ENCODE data around the gene RRP36. TPM values are rescaled to one million over a fixed set of nuclear protein-coding genes. Genes with fewer than 3 reads are reported as not detected.

The RRP36 gene, protein sequence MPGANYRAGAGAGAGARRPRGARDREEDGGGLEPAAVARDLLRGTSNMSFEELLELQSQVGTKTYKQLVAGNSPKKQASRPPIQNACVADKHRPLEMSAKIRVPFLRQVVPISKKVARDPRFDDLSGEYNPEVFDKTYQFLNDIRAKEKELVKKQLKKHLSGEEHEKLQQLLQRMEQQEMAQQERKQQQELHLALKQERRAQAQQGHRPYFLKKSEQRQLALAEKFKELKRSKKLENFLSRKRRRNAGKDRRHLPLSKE
- 79.1 and 98.6 TPM in 2 replicates for total RNA-seq (2014; rRNA removed; shearing (Covaris generic); ENCODE audit: low replicate concordance)

DNA sequence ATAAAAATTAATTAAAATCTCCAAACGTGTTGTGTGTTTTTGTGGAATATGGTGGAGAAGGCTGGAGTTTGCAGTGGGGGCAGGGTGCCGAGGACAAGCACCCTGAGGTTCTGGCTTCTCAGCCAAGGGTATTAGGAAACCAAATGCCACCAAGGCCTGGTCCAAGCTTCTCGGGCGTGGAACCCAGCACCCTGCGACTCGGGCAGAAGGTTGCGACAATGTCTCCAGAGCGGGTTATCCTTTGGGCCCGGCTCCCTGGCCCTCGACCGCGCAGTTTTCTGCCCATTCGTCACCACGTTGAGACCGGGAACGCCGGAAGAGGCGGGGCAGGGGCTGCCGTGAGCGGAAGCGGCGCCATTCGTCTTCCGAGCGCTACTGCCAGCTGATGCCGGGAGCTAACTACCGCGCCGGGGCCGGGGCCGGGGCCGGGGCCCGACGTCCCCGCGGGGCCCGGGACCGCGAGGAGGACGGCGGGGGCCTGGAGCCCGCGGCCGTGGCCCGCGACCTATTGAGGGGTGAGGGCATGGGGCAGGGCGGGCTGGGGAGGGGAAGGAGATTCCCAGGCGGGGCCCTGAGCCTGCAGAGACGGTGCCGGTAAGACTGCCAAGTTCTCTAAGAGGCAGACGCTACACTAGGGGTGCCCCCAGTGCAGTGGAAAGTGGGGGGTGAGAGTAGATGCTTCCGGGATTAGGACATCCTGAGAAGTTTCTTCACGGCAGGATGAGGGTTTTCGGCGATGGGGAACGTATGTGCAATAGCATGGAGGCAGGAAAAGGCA, at the start of gene RRP36:
RRP36 (plus strand) TSS at position 354 of the 778 bp plus-strand sequence; CDS start at position 386, 32 bp downstream.
- peak; percentile 64 for DNase-seq (ENCODE audit: low read depth)
- in situ Hi-C loops (cut with HindIII; ENCODE audit: low pct_unique_long_range_greater_than_20kb, low sequenced_read_pairs) = no loop called here

DNA sequence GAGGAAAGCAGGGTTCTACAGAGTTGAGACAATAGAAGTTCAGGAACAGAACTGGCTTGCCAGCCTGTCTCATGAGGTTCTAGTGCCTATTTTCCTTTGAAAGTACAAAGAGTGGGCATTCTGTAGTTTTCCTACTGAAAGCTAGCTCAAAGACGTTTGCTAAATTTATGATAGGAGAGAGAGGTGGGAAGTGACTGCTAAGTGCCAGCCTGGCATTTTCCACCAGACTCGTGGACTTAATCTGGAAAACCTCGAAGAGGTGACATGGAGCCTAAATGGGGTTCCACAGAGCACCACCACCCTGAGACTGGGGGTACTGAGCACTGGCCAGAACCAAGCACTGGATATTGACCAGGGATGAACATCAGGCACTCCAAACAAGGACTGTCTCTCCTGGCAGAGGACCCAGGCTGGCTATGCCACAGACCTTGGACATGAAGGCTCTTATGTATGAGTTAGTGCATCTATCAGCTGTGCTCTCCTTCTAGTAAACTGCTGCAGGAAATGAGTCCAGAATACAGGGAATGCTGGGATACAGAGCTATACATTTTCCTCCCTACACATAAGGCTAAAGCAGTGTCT, 49.6 kb upstream of the RRP36 start:
- no peak for DNase-seq (ENCODE audit: low read depth)
- in situ Hi-C loops (cut with HindIII; ENCODE audit: low pct_unique_long_range_greater_than_20kb, low sequenced_read_pairs) = no loop called here

DNA sequence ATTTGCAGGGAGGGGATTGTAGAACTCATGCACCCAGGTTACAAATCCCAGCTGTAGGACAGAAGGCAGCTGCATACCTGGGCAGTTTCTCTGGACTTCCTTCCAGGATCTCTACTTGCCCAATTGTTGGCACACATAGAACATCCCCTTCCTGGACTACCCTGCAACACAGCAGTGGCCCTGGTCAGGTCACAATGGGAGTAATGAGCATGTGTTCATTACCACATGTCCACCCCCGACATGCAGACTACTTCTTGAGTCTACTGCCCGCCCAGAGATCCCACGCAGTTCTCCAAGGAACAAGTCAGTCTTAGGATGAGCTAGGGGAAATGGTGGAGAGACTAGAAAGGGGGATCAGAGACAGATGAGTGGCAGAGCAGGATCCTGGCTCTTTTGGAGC, 47.5 kb upstream of the RRP36 start:
- DNase-seq (ENCODE audit: low read depth) = no peak
- in situ Hi-C loops (cut with HindIII; ENCODE audit: low pct_unique_long_range_greater_than_20kb, low sequenced_read_pairs) = no loop called here

DNA sequence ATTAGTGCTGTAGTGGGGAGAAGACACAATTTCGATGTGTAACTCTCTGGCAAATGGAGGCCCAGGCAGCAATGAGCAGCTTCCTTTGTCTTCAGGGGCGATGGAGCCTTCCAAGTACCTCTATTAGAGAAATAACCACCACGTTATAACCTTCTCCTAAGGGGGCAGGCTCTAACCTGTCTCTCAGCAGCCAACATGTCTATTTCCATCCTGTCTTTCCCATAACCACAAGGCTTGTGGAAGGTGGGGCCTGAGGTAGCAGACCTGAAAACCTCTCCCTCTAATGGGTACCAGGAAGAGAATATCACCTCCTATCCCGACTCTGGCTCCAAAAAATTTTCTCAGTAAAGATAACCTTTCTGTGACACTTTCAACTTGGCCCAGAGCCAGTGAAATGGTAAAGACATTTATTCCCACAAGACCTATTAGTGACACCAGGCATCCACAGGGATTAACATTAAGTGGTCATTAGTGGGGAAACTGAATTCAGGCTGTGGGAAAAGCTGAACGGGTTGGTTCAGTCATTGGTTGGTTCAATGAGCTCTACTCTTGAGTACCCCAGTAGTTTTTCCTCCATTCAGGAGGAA, 46.4 kb upstream of the RRP36 start:
- in situ Hi-C loops (cut with HindIII; ENCODE audit: low pct_unique_long_range_greater_than_20kb, low sequenced_read_pairs) = no loop called here
- DNase-seq (ENCODE audit: low read depth) = no peak

DNA sequence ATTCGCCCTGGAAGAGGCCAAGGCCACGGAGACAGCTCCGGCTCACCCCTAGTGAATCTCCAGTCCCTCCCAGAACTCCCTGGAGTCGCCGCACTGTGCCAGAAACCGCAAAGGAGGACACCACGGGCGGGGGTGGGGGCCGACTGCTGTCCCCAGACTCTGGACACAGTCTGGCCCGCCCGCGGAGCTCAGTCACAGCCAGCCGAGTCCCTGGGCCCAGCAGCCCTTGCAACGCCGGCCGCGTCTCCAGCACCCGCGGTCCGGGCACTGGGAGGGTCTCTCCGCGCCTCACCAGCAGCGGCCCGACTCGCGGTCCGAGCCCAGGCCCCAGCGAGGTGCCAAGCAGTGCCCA, 43.0 kb upstream of the RRP36 start:
- DNase-seq (ENCODE audit: low read depth) = no peak
- in situ Hi-C loops (cut with HindIII; ENCODE audit: low pct_unique_long_range_greater_than_20kb, low sequenced_read_pairs) = no loop called here

DNA sequence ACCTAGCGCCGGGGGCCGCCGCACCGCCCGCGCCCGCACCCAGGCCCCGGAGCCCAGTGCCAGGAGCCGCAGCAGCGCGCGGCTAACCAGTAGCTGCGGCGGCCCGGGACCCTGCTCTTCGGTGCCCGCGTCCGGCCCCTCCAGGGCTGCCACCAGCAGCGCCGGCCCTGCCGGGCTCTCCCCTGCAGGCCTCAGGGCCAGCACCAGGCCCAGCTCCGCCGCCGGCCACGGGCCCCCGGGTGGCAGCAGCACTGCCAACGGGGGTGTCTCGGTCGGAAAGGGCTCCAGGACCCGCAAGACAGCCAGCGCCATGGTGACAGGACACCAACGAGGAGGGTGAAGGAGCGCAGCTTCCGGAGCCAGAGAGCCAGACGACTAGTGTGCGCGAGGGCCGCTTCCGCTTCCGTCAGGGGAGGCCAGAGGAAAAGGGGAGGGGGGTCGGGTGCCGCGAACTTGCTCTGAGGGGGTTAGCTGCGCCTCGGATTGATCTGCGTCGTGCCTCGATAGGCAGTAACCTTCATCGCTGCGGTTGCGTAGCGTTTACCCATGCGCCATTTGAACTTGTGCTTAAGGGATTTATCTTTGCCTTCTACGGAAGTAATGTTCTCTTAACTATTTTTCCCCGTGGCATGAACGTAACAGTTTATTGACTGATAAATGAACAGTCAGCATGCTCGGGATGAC, 42.4 kb upstream of the RRP36 start, which contains the start of gene PEX6:
PEX6 (minus strand) TSS at position 343 of the 684 bp plus-strand sequence; CDS start at position 312, 31 bp downstream.
- DNase-seq (ENCODE audit: low read depth) = peak; percentile 86
- in situ Hi-C loops (cut with HindIII; ENCODE audit: low pct_unique_long_range_greater_than_20kb, low sequenced_read_pairs) = no loop called here

GRCh38 chr6:42979523-42980177, 41.8 kb upstream of the RRP36 start:
- DNase-seq (ENCODE audit: low read depth) = no peak
- in situ Hi-C loops (cut with HindIII; ENCODE audit: low pct_unique_long_range_greater_than_20kb, low sequenced_read_pairs) = no loop called here

DNA sequence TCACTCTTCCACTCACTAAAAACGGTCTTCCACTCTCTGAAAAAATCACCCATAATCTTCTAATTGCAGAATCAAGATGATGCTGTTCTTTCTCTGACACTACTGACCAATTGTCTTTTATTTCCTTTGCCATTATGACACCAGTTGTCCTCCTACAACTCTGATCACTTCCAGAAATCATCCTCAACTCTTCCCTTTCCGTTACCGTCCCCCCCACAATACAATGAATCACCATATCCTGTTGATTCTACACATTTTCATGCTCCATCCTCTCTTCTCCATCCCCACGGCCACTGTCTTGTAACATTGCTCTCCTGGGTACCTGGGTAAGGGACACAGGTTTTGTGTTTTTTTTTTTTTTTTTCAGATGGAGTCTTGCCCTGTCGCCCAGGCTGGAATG, 39.6 kb upstream of the RRP36 start:
- DNase-seq (ENCODE audit: low read depth) = no peak
- in situ Hi-C loops (cut with HindIII; ENCODE audit: low pct_unique_long_range_greater_than_20kb, low sequenced_read_pairs) = no loop called here

GRCh38 chr6:42984001-42984923, 37.2 kb upstream of the RRP36 start, which contains the start of gene PPP2R5D:
Gene PPP2R5D, plus strand, starts transcription at chr6:42984570. Its CDS starts 108 bp downstream, at chr6:42984678.
- in situ Hi-C loops (cut with HindIII; ENCODE audit: low pct_unique_long_range_greater_than_20kb, low sequenced_read_pairs) = no loop called here
- peak; percentile 99 for DNase-seq (ENCODE audit: low read depth)

DNA sequence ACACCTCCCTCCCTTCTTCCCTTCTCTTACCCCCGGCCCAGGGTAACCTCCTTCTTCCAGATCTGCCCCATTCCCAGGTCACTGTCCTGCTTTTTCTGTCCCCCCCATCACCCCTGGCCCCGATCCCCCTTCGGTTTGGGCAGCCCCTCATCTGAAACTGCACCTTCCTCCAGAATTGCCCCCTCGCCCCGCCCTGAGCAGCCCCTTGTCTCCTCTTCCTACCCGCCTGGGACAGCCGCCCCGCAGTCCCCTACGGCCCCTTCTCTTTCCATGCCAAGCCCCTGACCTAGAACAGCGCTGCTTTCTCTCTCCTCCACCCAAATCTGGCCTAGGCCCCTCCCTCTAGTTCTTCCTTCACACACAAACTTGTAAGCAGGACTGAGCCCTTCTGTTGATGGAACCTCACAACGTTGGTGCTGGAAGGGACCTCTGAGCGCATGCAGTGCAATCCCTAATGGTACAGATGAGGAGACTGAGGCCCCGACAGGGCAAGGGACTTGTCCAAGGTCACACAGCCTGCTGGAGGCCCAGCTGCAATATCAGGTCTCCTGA, 36.4 kb upstream of the RRP36 start:
- DNase-seq (ENCODE audit: low read depth) = no peak
- in situ Hi-C loops (cut with HindIII; ENCODE audit: low pct_unique_long_range_greater_than_20kb, low sequenced_read_pairs) = no loop called here

DNA sequence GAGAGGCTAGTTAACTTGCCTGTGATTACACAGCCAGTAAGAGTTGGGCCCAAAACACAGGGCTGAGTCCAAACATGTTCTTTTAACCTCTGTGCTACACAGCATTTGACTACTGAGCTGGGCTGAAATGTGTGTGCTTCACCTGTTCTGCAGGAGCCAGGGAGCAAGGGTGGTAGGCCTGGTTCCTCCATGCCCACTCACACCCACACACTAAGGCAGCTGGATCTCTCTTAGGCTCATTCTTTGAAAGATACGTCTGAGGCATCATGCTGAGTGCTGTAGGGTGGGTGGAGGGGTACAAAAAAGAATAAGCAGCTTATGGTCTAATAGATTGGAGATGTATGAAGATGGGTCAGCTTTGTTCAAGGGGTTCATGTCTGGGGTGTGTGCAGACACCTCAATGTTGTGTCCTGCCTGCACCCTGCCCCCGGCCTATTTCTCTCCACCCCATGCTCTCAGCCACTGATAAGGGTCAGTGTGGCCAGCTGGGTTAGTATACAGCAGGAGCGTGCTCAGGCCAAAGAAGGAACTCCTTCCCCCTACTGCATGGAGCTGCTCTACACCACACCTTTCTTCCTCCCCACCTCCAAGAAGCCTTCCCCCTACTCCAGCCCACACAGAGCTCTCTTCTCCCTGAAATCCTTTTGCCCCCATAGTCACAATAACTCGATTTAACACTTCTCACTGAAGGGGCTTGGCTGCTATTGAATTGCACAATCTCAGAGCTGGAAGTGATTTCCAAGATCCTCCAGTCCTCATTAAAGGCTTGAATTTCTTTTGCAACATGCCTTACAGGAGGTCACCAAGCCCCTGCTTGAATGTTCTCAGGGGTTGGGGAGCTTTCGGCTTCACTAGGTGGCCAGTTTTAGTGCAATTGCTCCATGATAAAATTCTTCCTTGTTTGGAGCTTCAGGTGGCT, 33.6 kb upstream of the RRP36 start:
- in situ Hi-C loops (cut with HindIII; ENCODE audit: low pct_unique_long_range_greater_than_20kb, low sequenced_read_pairs) = no loop called here
- DNase-seq (ENCODE audit: low read depth) = no peak

- no peak for DNase-seq (ENCODE audit: low read depth)
- in situ Hi-C loops (cut with HindIII; ENCODE audit: low pct_unique_long_range_greater_than_20kb, low sequenced_read_pairs) = no loop called here
These were observed 32.9 kb upstream of the RRP36 start for GRCh38 chr6:42988486-42989020.

GRCh38 chr6:42989923-42990322, 31.5 kb upstream of the RRP36 start:
- DNase-seq (ENCODE audit: low read depth) = no peak
- in situ Hi-C loops (cut with HindIII; ENCODE audit: low pct_unique_long_range_greater_than_20kb, low sequenced_read_pairs) = no loop called here

GRCh38 chr6:42993445-42993844, 28.0 kb upstream of the RRP36 start:
- in situ Hi-C loops (cut with HindIII; ENCODE audit: low pct_unique_long_range_greater_than_20kb, low sequenced_read_pairs) = no loop called here
- DNase-seq (ENCODE audit: low read depth) = no peak

GRCh38 chr6:42996513-42996912, 24.9 kb upstream of the RRP36 start:
- in situ Hi-C loops (cut with HindIII; ENCODE audit: low pct_unique_long_range_greater_than_20kb, low sequenced_read_pairs) = no loop called here

More at GRCh38 chr6:42996513-42996912, 24.9 kb upstream of the RRP36 start:
- DNase-seq (ENCODE audit: low read depth) = peak; percentile 51
